H1 (cell line): Measurements from ENCODE around the gene WDR27. TPM values are rescaled to one million over a fixed set of nuclear protein-coding genes. Genes with fewer than 3 reads are reported as not detected.

ENCODE experiments used
- CTCF ChIA-PET: fragments of 300-600 bp; sonication (Branson Sonifier 250); formaldehyde crosslinking; loops from one replicate; lab custom pipeline; 2021; ENCODE audit not compliant: partially characterized antibody; lab: Charles Lee
- POLR2A ChIA-PET: fragments of 300-600 bp; sonication (Branson Sonifier 250); formaldehyde crosslinking; loops from one replicate; lab custom pipeline; 2021; ENCODE audit warnings: inconsistent platforms; ENCODE audit not compliant: partially characterized antibody; lab: Charles Lee
- DNase-seq, 2 experiments: peaks; one replicate each; pipeline versions ENCODE4 v3.0.0 to v3.0.0-alpha.2; 2010 to 2022; ENCODE audit warnings: low spot score in 2 of 2, low read depth in 1 of 2, mixed read lengths in 1 of 2
- FAIRE-seq: peaks from 2 replicates; lab custom pipeline; 2011; peaks lifted over from hg19 to GRCh38; lab: Jason Lieb, UNC
- H2AFZ ChIP-seq: 2 replicates; pipeline ENCODE4 v1.8.1; 2012; ENCODE audit warnings: low read length, inconsistent platforms
- H2AK5ac ChIP-seq: 2 replicates; pipeline ENCODE4 v1.6.1; 2013; ENCODE audit warnings: low read depth, low read length
- H2BK120ac ChIP-seq: replicated peaks from 2 replicates; pipeline ENCODE3; 2013; ENCODE audit warnings: low read depth, low read length, inconsistent platforms
- H2BK12ac ChIP-seq: 2 replicates; pipeline ENCODE4 v1.6.1; 2013; ENCODE audit warnings: low read depth, low read length
- H2BK15ac ChIP-seq: 2 replicates; pipeline ENCODE4 v1.6.1; 2013; ENCODE audit warnings: low read length
- H2BK20ac ChIP-seq: 2 replicates; pipeline ENCODE4 v1.6.1; 2013; ENCODE audit warnings: low read length
- H2BK5ac ChIP-seq: 2 replicates; pipeline ENCODE4 v1.6.1; 2013; ENCODE audit warnings: low read depth, low read length
- H3K14ac ChIP-seq: 2 replicates; pipeline ENCODE4 v1.6.1; 2013; ENCODE audit warnings: inconsistent platforms; ENCODE audit not compliant: insufficient read length
- H3K18ac ChIP-seq: 2 replicates; pipeline ENCODE4 v1.6.1; 2013; ENCODE audit warnings: low read length; ENCODE audit errors: extremely low read depth
- H3K23ac ChIP-seq: 2 replicates; pipeline ENCODE4 v1.6.1; 2013; ENCODE audit warnings: inconsistent platforms; ENCODE audit not compliant: insufficient read length
- H3K23me2 ChIP-seq: 2 replicates; pipeline ENCODE4 v1.6.1; 2013; ENCODE audit warnings: low read depth, low read length
- H3K27ac ChIP-seq: 2 replicates; pipeline ENCODE4 v1.6.1; 2011; ENCODE audit warnings: low read depth, low read length, inconsistent platforms
- H3K27me3 ChIP-seq, 4 experiments: replicated peaks in 1 of 4; 1 replicate in 1 of 4; 2 replicates in 3 of 4; pipeline versions ENCODE4 v1.6.1 to v1.8.1; 2011 to 2013; ENCODE audit warnings: low read length in 3 of 4, mild to moderate bottlenecking in 3 of 4, inconsistent platforms in 2 of 4, mixed read lengths in 2 of 4, moderate library complexity in 1 of 4; ENCODE audit not compliant: control insufficient read depth in 3 of 4, insufficient read depth in 3 of 4; ENCODE audit errors: extremely low read depth in 1 of 4
- H3K36me3 ChIP-seq, 4 experiments: 2 replicates each; pipeline versions ENCODE4 v1.6.1 to v1.8.1; 2011 to 2013; ENCODE audit warnings: mild to moderate bottlenecking in 4 of 4, low read length in 3 of 4, moderate library complexity in 2 of 4, control low read depth in 1 of 4, inconsistent platforms in 1 of 4; ENCODE audit not compliant: insufficient read depth in 4 of 4, control insufficient read depth in 2 of 4
- H3K4ac ChIP-seq: replicated peaks from 2 replicates; pipeline ENCODE3; 2013; ENCODE audit warnings: low read length, low read depth, mixed read lengths, inconsistent platforms; ENCODE audit not compliant: insufficient read length
- H3K4me1 ChIP-seq, 4 experiments: replicated peaks in 1 of 4; 1 replicate in 1 of 4; 2 replicates in 3 of 4; pipeline versions ENCODE4 v1.6.1 to v1.8.1; 2011 to 2013; ENCODE audit warnings: low read length in 3 of 4, inconsistent platforms in 2 of 4, mixed read lengths in 1 of 4; ENCODE audit not compliant: insufficient read depth in 4 of 4, control insufficient read depth in 3 of 4
- H3K4me2 ChIP-seq, 2 experiments: 2 replicates each; pipeline versions ENCODE4 v1.6.1 to v1.8.1; 2011 to 2013; ENCODE audit warnings: low read depth in 2 of 2, low read length in 2 of 2, control low read depth in 1 of 2, inconsistent platforms in 1 of 2, mild to moderate bottlenecking in 1 of 2; ENCODE audit not compliant: insufficient read depth in 1 of 2
- H3K4me3 ChIP-seq, 4 experiments: fragments of 200-600, 300-600 bp in 1 of 4; sonication (generic), shearing (Covaris generic), sonication (Bioruptor Twin) in 1 of 4; 2 replicates each; pipeline versions ENCODE4 v1.5.1 to v1.8.1; 2011 to 2016; ENCODE audit warnings: low read length in 4 of 4, low read depth in 3 of 4, control low read depth in 2 of 4, inconsistent platforms in 2 of 4, mild to moderate bottlenecking in 2 of 4, mixed read lengths in 1 of 4, moderate library complexity in 1 of 4; ENCODE audit not compliant: insufficient read depth in 2 of 4; ENCODE audit errors: extremely low read depth in 1 of 4
- H3K56ac ChIP-seq: replicated peaks from 2 replicates; pipeline ENCODE3; 2013; ENCODE audit warnings: low read depth, mild to moderate bottlenecking, mixed read lengths, low read length, inconsistent platforms; ENCODE audit not compliant: insufficient read length
- H3K79me1 ChIP-seq: 2 replicates; pipeline ENCODE4 v1.6.1; 2013; ENCODE audit warnings: low read depth, low read length, control low read depth
- H3K79me2 ChIP-seq, 2 experiments: 2 replicates each; pipeline versions ENCODE4 v1.6.1 to v1.8.1; 2012 to 2013; ENCODE audit warnings: low read length in 2 of 2, mild to moderate bottlenecking in 2 of 2, inconsistent platforms in 1 of 2; ENCODE audit not compliant: insufficient read depth in 2 of 2, control insufficient read depth in 1 of 2
- H3K9ac ChIP-seq, 4 experiments: replicated peaks in 1 of 4; 1 replicate in 1 of 4; 2 replicates in 3 of 4; pipeline versions ENCODE4 v1.6.1 to v1.8.1; 2011 to 2013; ENCODE audit warnings: low read depth in 3 of 4, low read length in 3 of 4, control low read depth in 2 of 4, mild to moderate bottlenecking in 2 of 4, moderate library complexity in 2 of 4, inconsistent platforms in 1 of 4; ENCODE audit errors: extremely low read depth in 1 of 4
- H3K9me3 ChIP-seq, 2 experiments: 2 replicates each; pipeline versions ENCODE4 v1.6.1 to v1.8.1; 2012 to 2013; ENCODE audit warnings: mild to moderate bottlenecking in 2 of 2, moderate library complexity in 2 of 2, control low read depth in 1 of 2, inconsistent platforms in 1 of 2, low read depth in 1 of 2, low read length in 1 of 2, mixed read lengths in 1 of 2; ENCODE audit not compliant: insufficient read depth in 2 of 2
- H4K20me1 ChIP-seq, 2 experiments: replicated peaks in 1 of 2; 2 replicates each; pipeline versions ENCODE3 to v1.8.1; 2011 to 2013; ENCODE audit warnings: inconsistent platforms in 2 of 2, low read length in 2 of 2, mild to moderate bottlenecking in 1 of 2; ENCODE audit not compliant: insufficient read depth in 2 of 2, control insufficient read depth in 1 of 2
- H4K5ac ChIP-seq: 2 replicates; pipeline ENCODE4 v1.6.1; 2013; ENCODE audit warnings: low read length, low read depth, mixed read lengths, inconsistent platforms; ENCODE audit not compliant: insufficient read length
- H4K8ac ChIP-seq: 2 replicates; pipeline ENCODE4 v1.8.0; 2013; ENCODE audit warnings: mild to moderate bottlenecking, moderate library complexity, low read length, inconsistent platforms; ENCODE audit not compliant: insufficient read depth; ENCODE audit errors: extremely low read depth
- H4K91ac ChIP-seq: replicated peaks from 2 replicates; pipeline ENCODE3; 2013; ENCODE audit warnings: low read length, mixed read lengths, inconsistent platforms; ENCODE audit not compliant: insufficient read length
- BRCA1 ChIP-seq: IDR thresholded peaks from 2 replicates; pipeline ENCODE4 v1.6.1; 2012; ENCODE audit warnings: low read depth, low read length, improper control_type of control experiment
- CBX5 ChIP-seq: fragments of 300-800, 300-1000 bp; sonication (generic); IDR thresholded peaks from 2 replicates; pipeline ENCODE4 v1.7.1; 2016; ENCODE audit warnings: antibody characterized with exemption, low read length, low read depth
- CEBPB ChIP-seq: IDR thresholded peaks from 2 replicates; pipeline ENCODE4 v1.6.1; 2012; ENCODE audit warnings: low read depth, low read length
- CHD2 ChIP-seq: IDR thresholded peaks from 2 replicates; pipeline ENCODE4 v1.6.1; 2012; ENCODE audit warnings: low read length, improper control_type of control experiment
- CREB1 ChIP-seq: IDR thresholded peaks from 2 replicates; pipeline ENCODE4 v1.6.1; 2012; ENCODE audit warnings: inconsistent platforms
- EP300 ChIP-seq, 2 experiments: IDR thresholded peaks; 1 replicate in 1 of 2; 2 replicates in 1 of 2; pipeline ENCODE4 v1.6.1; 2011 to 2012; ENCODE audit warnings: low read depth in 2 of 2, low read length in 2 of 2, mild to moderate bottlenecking in 2 of 2, borderline replicate concordance in 1 of 2, inconsistent platforms in 1 of 2, moderate library complexity in 1 of 2
- KDM1A ChIP-seq: fragments of 200-600, 300-600 bp; sonication (generic); IDR thresholded peaks from 2 replicates; pipeline ENCODE4 v1.7.1; 2016; ENCODE audit warnings: mild to moderate bottlenecking, low read length, borderline replicate concordance
- KDM4A ChIP-seq: IDR thresholded peaks from one replicate; pipeline ENCODE4 v1.7.1; 2012; ENCODE audit warnings: low read depth, mild to moderate bottlenecking, moderate library complexity, low read length, inconsistent platforms; ENCODE audit not compliant: severe bottlenecking
- NRF1 ChIP-seq: IDR thresholded peaks from 2 replicates; pipeline ENCODE4 v1.6.1; 2011; ENCODE audit warnings: mild to moderate bottlenecking, low read depth, low read length, improper control_type of control experiment
- POLR2A ChIP-seq, 2 experiments: IDR thresholded peaks; 1 replicate in 1 of 2; 2 replicates in 1 of 2; pipeline ENCODE4 v1.6.1; 2011; ENCODE audit warnings: low read depth in 2 of 2, low read length in 2 of 2, mild to moderate bottlenecking in 2 of 2; ENCODE audit errors: control extremely low read depth in 1 of 2
- SP4 ChIP-seq: IDR thresholded peaks from 2 replicates; pipeline ENCODE4 v1.6.1; 2012; ENCODE audit warnings: low read length, inconsistent platforms
- SUZ12 ChIP-seq: fragments of 200-600 bp; sonication (generic); IDR thresholded peaks from 2 replicates; pipeline ENCODE4 v1.6.1; 2012; ENCODE audit warnings: mild to moderate bottlenecking, inconsistent platforms, low read length, moderate library complexity, mixed read lengths
- TAF1 ChIP-seq: IDR thresholded peaks from 2 replicates; pipeline ENCODE4 v1.6.1; 2011; ENCODE audit warnings: mild to moderate bottlenecking, low read depth, low read length
- TAF7 ChIP-seq: optimal IDR thresholded peaks from 2 replicates; pipeline ENCODE3; 2011; ENCODE audit warnings: low read depth, mild to moderate bottlenecking, inconsistent platforms, low read length, moderate library complexity, borderline replicate concordance
- TBP ChIP-seq: IDR thresholded peaks from 2 replicates; pipeline ENCODE4 v1.6.1; 2011; ENCODE audit warnings: low read depth, low read length, improper control_type of control experiment
- WGBS, 2 experiments: shearing (Covaris generic) in 1 of 2; methylation state at CpG; one replicate each; pipeline versions ENCODE4 v1.1.6 to v1.1.7; 2013 to 2015; ENCODE audit warnings: low lambda C conversion rate in 2 of 2, mixed read lengths in 2 of 2, inconsistent platforms in 1 of 2, low coverage in 1 of 2, missing lambda C conversion rate in 1 of 2; ENCODE audit not compliant: insufficient replicate concordance in 2 of 2, insufficient coverage in 1 of 2, insufficient read length in 1 of 2; ENCODE audit errors: extremely low coverage in 1 of 2, missing lambda C conversion rate in 1 of 2; 5-methylcytosine and 5-hydroxymethylcytosine counted together
- polyA plus RNA-seq, 7 experiments: library from polyadenylated mRNA; depleted of rRNA in 3 of 7; stranded (reverse) in 5 of 7; unstranded in 2 of 7; fragments of >200 nt in 5 of 7; fragments of 200-250 nt in 2 of 7; gene quantifications; 1 replicate in 5 of 7; 2 replicates in 1 of 7; 4 replicates in 1 of 7; pipeline versions ENCODE4 v1.2.1 to v1.2.3, GENCODE V29; 2011 to 2013; ENCODE audit warnings: missing spikeins in 2 of 7, mixed read lengths in 2 of 7
- total RNA-seq: library from RNA; stranded (reverse); fragmentation: NEBNext Ultra II Directional; extraction: Animal tissue kit (Norgen Biotek cat#: 25700); gene quantifications from 2 replicates; pipeline ENCODE4 v1.2.1, GENCODE V29; 2021

Gene WDR27
- total and polyA plus RNA-seq, 2 of the 8 experiments (the other 6 are each of a cell fraction or from before 2014, with no cell fraction given): 53.6 to 68.6 TPM

DNA sequence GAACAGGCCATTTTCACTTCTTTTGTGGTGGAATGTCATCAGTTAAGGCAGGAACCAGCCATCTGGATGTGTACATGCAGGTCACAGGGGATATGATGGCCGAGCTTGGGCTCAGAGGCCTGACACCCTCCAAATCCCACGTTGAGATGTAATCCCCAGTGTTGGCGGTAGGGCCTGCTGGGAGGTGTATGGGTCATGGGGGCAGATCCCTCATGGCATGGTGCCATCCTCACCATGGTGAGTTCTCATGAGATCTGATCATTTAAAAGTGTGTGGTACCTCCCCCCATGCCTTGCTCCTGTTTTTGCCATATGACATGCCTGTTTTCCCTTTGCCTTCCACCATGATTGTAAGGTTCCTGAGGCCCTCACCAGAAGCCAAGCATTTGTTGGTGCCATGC lies 26.8 kb downstream of the WDR27 start:
- H3K4me3 ChIP-seq: no peak overlapping the region
- CTCF ChIA-PET: interaction anchor here (0.8 kb wide), 1 partner anchor 22 kb away, joined by 3 read pairs; no protein-coding TSS in a partner anchor

More for the DNA sequence above, 26.8 kb downstream of the WDR27 start:
- Histone ChIP-seq H3K4me1 (0 out of 7 replicates have a peak, but pooled peaks cover 0 to 2% (median 0%) of the 10 kb centered on the region in 4 experiments), H2AK5ac (no peak overlapping the region), H3K9me3 (no peaks in the 10 kb centered on the region), H3K27ac (no peak overlapping the region), H3K4me2 (no peak overlapping the region), H4K91ac (no peak overlapping the region), H3K4ac (no peak overlapping the region), H2BK12ac (no peak overlapping the region), H3K27me3 (no peaks in the 10 kb centered on the region), H2BK5ac (no peak overlapping the region), H3K18ac (no peak overlapping the region), H3K9ac (no peak overlapping the region), H3K23ac (no peak overlapping the region), H4K20me1 (peaks cover 2 to 3% of the 10 kb centered on the region in 2 experiments), H3K36me3 (peaks cover 4 to 34% (median 12%) of the 10 kb centered on the region in 4 experiments), H2BK20ac (no peak overlapping the region), H4K8ac (no peak overlapping the region), H3K79me1 (peaks cover 7% of the 10 kb centered on the region; the same call in 1 of the 2 replicates), H3K23me2 (no peaks in the 10 kb centered on the region), H3K56ac (no peak overlapping the region), H3K79me2 (peaks cover 0 to 3% of the 10 kb centered on the region in 2 experiments; a peak in 1 of 4 replicates), H2BK15ac (no peak overlapping the region), H4K5ac (no peak overlapping the region), H3K14ac (no peak overlapping the region), H2BK120ac (no peak overlapping the region), H2AFZ (no peak overlapping the region)
- FAIRE-seq: no peak
- POLR2A ChIA-PET: no interaction called here
- DNase-seq: peak in 1 of 2 experiments; percentile 38
- TF ChIP-seq TAF7 (no peak), CBX5 (no peak), BRCA1 (no peak), TAF1 (no peak), CREB1 (no peak), CEBPB (no peak), EP300 (IDR thresholded peaks at IDR 0.05; ENCODE audit: borderline replicate concordance in 1 of 2, low read depth in 2 of 2, low read length in 2 of 2) (no peak), SUZ12 (no peak), SP4 (no peak), TBP (no peak), CHD2 (no peak), KDM4A (no peak), NRF1 (no peak), KDM1A (no peak), POLR2A (IDR thresholded peaks at IDR 0.05; ENCODE audit: control extremely low read depth in 1 of 2, low read depth in 2 of 2, low read length in 2 of 2) (no peak)
- WGBS, 2 experiments: 90% methylated on average over 3 of the region's 3 CpGs; no CpG with 5 or more reads in 1 of the 2 experiments
